ENCODE measurements around the gene NAA35. TPM values are rescaled to one million over a fixed set of nuclear protein-coding genes. Genes with fewer than 3 reads are reported as not detected.
"Not testable (repeated sequence)": the region's sequence is repeated elsewhere in the genome, so short reads cannot be mapped to it uniquely, and the experiment has no call there.

The NAA35 gene
- total and polyA plus RNA-seq, 12 donors: 8.4 to 44.6 (median 23.8) TPM

DNA sequence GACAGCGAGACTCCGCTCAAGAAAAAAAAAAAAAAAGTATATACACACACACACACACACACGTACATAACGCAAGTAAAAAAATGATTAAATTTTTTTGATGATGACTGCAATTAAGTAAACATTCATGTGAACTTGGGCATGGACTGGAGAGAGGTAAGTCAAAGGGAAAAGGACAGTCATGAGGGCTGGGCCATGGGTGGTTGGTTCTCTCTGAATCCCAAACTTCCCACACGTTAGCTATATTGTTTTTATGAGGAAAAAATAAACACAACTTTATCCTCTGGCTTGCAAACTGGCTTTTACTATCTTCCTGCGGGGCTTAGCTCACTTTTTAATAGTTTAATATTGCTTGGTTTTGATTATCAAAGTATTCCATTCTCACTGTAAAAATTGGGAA, 104.7 kb downstream of the NAA35 start:
- intact Hi-C loops (cut with DNase I): no loop called here
- 92 to 97% (median 95%) methylated on average over 6 of the region's 6 CpGs for WGBS, 4 donors
- TF ChIP-seq, protein P1, sequence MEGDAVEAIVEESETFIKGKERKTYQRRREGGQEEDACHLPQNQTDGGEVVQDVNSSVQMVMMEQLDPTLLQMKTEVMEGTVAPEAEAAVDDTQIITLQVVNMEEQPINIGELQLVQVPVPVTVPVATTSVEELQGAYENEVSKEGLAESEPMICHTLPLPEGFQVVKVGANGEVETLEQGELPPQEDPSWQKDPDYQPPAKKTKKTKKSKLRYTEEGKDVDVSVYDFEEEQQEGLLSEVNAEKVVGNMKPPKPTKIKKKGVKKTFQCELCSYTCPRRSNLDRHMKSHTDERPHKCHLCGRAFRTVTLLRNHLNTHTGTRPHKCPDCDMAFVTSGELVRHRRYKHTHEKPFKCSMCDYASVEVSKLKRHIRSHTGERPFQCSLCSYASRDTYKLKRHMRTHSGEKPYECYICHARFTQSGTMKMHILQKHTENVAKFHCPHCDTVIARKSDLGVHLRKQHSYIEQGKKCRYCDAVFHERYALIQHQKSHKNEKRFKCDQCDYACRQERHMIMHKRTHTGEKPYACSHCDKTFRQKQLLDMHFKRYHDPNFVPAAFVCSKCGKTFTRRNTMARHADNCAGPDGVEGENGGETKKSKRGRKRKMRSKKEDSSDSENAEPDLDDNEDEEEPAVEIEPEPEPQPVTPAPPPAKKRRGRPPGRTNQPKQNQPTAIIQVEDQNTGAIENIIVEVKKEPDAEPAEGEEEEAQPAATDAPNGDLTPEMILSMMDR (IDR thresholded peaks at IDR 0.05): no peak
- TF ChIP-seq POLR2A (IDR thresholded peaks at IDR 0.05): no peak

DNA sequence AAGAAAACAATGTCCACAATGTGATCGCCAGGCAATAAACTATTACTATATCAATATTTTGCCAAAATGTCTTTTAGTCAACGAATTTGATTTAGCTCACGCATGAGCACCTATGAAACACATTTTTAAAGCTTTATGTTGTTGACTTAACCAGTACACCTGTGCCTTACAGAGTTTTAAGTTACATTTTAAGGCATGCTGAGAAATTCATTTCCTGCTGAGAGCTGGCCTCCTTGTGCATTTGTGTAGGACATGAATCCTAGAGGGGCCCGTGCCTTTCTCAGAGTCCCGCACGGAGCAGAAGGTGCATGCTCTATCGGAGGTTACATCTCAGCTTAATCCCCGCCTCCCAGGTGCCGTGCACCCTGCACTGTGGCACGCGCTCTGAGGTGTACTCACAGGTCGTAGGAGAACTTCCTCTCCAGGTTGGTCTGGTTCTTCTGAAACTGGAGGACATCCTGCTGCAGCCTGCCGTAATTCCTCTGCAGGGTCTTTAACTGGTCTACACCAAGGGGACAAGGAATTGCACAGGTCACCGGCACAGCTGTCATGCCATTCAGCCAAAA, 105.2 kb downstream of the NAA35 start:
- Histone ChIP-seq H3K36me3 (replicated peaks in 1 of 2) (no peaks in the 10 kb centered on the region), H3K27me3 (no peaks in the 10 kb centered on the region), H3K9me3 (replicated peaks in 1 of 3) (no peaks in the 10 kb centered on the region), H3K27ac (peak overlapping the region in 1 of 5 donors; percentile 32), H3K4me3 (no peak overlapping the region), H3K4me1 (replicated peaks in 1 of 2) (peaks cover 4 to 5% of the 10 kb centered on the region in 2 donors)
- TF ChIP-seq, protein P1 (IDR thresholded peaks at IDR 0.05): no peak
- TF ChIP-seq POLR2A (IDR thresholded peaks at IDR 0.05): no peak
- 88 to 92% (median 91%) methylated on average over 14 of the region's 14 CpGs for WGBS, 4 donors
- intact Hi-C loops (cut with DNase I): no loop called here
- no peak for DNase-seq

More for the DNA sequence above, 104.7 kb downstream of the NAA35 start:
- no peak overlapping the region for H3K4me3 ChIP-seq
- no peak for DNase-seq
- peaks cover 4 to 9% of the 10 kb centered on the region in 2 donors for H3K4me1 ChIP-seq (replicated peaks in 1 of 2)
- no peaks in the 10 kb centered on the region for H3K36me3 ChIP-seq (replicated peaks in 1 of 2)
- no peaks in the 10 kb centered on the region for H3K27me3 ChIP-seq
- no peak overlapping the region for H3K27ac ChIP-seq
- H3K9me3 ChIP-seq (replicated peaks in 1 of 3): no peaks in the 10 kb centered on the region

DNA sequence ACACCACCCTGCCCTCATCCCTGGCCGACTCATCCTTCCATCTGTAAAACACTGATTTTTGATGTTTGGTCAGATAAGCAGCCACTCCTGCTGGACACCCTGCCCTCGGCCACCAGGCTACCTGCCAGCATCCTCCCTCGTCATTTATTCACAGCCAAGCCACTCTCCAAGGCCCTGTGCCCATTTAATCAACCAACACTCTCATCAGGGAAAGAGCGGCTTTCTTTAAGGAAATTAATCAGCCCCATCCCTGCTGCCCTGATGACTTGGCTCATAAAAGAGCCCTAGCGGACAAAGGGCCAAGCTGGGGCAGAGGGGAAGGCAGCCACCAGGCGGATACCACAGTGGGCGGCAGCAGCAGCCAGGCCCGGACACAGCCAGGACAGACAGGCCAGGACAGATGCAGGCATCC, 106.0 kb downstream of the NAA35 start:
- Histone ChIP-seq H3K36me3 (replicated peaks in 1 of 2) (no peaks in the 10 kb centered on the region), H3K9me3 (replicated peaks in 1 of 3) (no peaks in the 10 kb centered on the region), H3K27ac (peak overlapping the region in 3 of 5 donors; percentile 32 to 57 (median 32)), H3K4me1 (replicated peaks in 1 of 2) (no peaks in the 10 kb centered on the region), H3K27me3 (no peaks in the 10 kb centered on the region), H3K4me3 (no peak overlapping the region)
- intact Hi-C loops (cut with DNase I): no loop called here
- 45 to 68% (median 48%) methylated on average over 7 to 8 of the region's 8 CpGs for WGBS, 4 donors
- no peak for TF ChIP-seq POLR2A (IDR thresholded peaks at IDR 0.05)
- TF ChIP-seq, protein P1 (IDR thresholded peaks at IDR 0.05): peak in 4 of 6 experiments; percentile 33 to 56 (median 45)
- DNase-seq: peak; percentile 65 to 94 (median 91)

- 90 to 94% (median 92%) methylated on average over 13 of the region's 13 CpGs for WGBS, 4 donors
- Histone ChIP-seq H3K27me3 (no peaks in the 10 kb centered on the region), H3K27ac (peak overlapping the region in 3 of 5 donors; percentile 32 to 57 (median 32)), H3K9me3 (replicated peaks in 1 of 3) (no peaks in the 10 kb centered on the region), H3K36me3 (replicated peaks in 1 of 2) (no peaks in the 10 kb centered on the region), H3K4me3 (no peak overlapping the region), H3K4me1 (replicated peaks in 1 of 2) (no peaks in the 10 kb centered on the region)
- DNase-seq: no peak
- intact Hi-C loops (cut with DNase I): no loop called here
- TF ChIP-seq, protein P1 (IDR thresholded peaks at IDR 0.05): no peak
- TF ChIP-seq POLR2A (IDR thresholded peaks at IDR 0.05): no peak
Observed at GRCh38 chr9:86047361-86047760, 106.4 kb downstream of the NAA35 start.

GRCh38 chr9:86048018-86048742, 107.2 kb downstream of the NAA35 start:
- WGBS, 4 donors: 94 to 96% (median 95%) methylated on average over 6 to 7 of the region's 7 CpGs
- H3K27ac ChIP-seq; H3K27me3 ChIP-seq; H3K36me3 ChIP-seq (replicated peaks in 1 of 2); H3K9me3 ChIP-seq (replicated peaks in 1 of 3); DNase-seq; H3K4me3 ChIP-seq; H3K4me1 ChIP-seq (replicated peaks in 1 of 2); intact Hi-C loops (cut with DNase I): not testable (repeated sequence)
